Measurements from ENCODE around the gene CLCNKA.
"Not testable (repeated sequence)": the region's sequence is repeated elsewhere in the genome, so short reads cannot be mapped to it uniquely, and the experiment has no call there.

DNA sequence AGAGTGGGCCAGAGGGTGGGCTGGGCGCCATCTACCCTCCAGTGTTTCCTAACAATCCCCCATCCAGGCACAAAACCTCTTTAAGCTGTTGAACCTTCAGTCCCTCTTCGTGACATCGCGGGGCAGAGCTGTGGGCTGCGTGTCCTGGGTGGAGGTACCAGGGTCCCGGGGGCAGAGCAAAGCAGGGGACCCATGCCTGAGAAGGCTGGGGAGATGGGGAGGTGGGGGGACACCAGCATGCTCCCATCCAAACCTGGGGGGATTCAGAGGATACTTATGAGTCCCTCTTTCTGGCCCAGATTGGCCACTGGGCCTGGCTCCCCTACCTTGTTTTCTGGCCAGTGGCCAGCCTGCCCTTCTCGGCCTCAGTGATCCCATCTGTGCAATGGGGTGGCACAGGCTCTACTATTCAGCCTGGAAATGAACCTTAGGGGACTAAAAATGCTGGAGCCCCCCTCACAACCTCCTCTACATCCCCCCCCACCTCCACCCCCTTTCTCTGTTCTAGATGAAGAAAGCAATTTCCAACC lies 11.3 kb downstream of the CLCNKA start:
- TF ChIP-seq CTCF (IDR thresholded peaks at IDR 0.05; ENCODE audit: poor library complexity); EZH2 (IDR thresholded peaks at IDR 0.05; ENCODE audit: borderline replicate concordance); EZH2phosphoT487 (IDR thresholded peaks at IDR 0.05; ENCODE audit: low read depth, severe bottlenecking, unreplicated experiment): not testable (repeated sequence)
